Measurements from ENCODE around the gene LPIN2. TPM values are rescaled to one million over a fixed set of nuclear protein-coding genes. Genes with fewer than 3 reads are reported as not detected.

Gene LPIN2
- polyA plus RNA-seq, 3 donors from 2014 or later, result 17.3 to 80.1 (median 31.0) TPM

GRCh38 chr18:2967820-2968219 is 45.1 kb downstream of the LPIN2 start:
- Mint-ChIP-seq H3K27ac (peak overlapping the region; percentile 96 to 100 (median 98)), H3K36me3 (peaks cover 4 to 9% (median 8%) of the 10 kb centered on the region in 3 donors), H3K27me3 (ENCODE audit: low read depth in 3 of 3) (peaks cover 0 to 12% (median 11%) of the 10 kb centered on the region in 3 donors), H3K4me3 (peak overlapping the region in 1 of 5 donors; percentile 83), H3K4me1 (peaks cover 85 to 97% of the 10 kb centered on the region in 2 donors), H3K9me3 (no peaks in the 10 kb centered on the region)
- no peak for DNase-seq

GRCh38 chr18:2967357-2967756 is 45.6 kb downstream of the LPIN2 start:
- H3K27ac Mint-ChIP-seq, result peak overlapping the region; percentile 73 to 100 (median 98)
- DNase-seq, result no peak
- peaks cover 85 to 97% of the 10 kb centered on the region in 2 donors for H3K4me1 Mint-ChIP-seq
- H3K9me3 Mint-ChIP-seq, result no peaks in the 10 kb centered on the region
- peak overlapping the region in 2 of 5 donors; percentile 11 to 53 for H3K4me3 Mint-ChIP-seq
- H3K36me3 Mint-ChIP-seq, result peaks cover 4 to 9% (median 8%) of the 10 kb centered on the region in 3 donors
- peaks cover 0 to 12% (median 11%) of the 10 kb centered on the region in 3 donors for H3K27me3 Mint-ChIP-seq (ENCODE audit: low read depth in 3 of 3)

GRCh38 chr18:2966560-2966959 is 46.4 kb downstream of the LPIN2 start:
- H3K4me3 Mint-ChIP-seq, result peak overlapping the region in 2 of 5 donors; percentile 8 to 71

DNA sequence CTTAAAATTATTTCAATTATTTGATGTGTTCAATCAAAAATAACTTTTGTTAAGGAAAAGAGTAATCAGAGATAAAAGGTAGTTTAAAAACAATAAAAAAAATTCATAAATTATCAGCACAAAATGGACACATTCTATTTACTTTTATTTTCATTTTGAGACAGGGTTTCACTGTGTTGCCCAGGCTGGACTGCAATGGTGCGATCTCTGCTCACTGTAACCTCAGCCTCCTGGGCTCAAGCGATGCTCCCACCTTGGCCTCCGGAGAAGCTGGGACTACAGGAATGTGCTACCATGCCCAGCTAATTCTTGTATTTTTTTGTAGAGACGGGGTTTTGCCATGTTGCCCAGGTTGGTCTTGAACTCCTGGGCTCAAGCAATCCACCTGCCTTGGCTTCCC is 47.1 kb downstream of the LPIN2 start:
- Mint-ChIP-seq H3K4me3 (peak overlapping the region in 4 of 5 donors; percentile 36 to 71 (median 39)), H3K36me3 (peaks cover 4 to 9% (median 8%) of the 10 kb centered on the region in 3 donors), H3K27me3 (ENCODE audit: low read depth in 3 of 3) (peaks cover 0 to under 1% (median 0%) of the 10 kb centered on the region in 3 donors), H3K27ac (peak overlapping the region; percentile 73 to 98 (median 86)), H3K9me3 (no peaks in the 10 kb centered on the region), H3K4me1 (peaks cover 85 to 97% of the 10 kb centered on the region in 2 donors)
- DNase-seq, result no peak

More at GRCh38 chr18:2966560-2966959, 46.4 kb downstream of the LPIN2 start:
- DNase-seq, result no peak
- Mint-ChIP-seq H3K9me3 (no peaks in the 10 kb centered on the region), H3K36me3 (peaks cover 4 to 9% (median 8%) of the 10 kb centered on the region in 3 donors), H3K4me1 (peaks cover 85 to 97% of the 10 kb centered on the region in 2 donors), H3K27me3 (ENCODE audit: low read depth in 3 of 3) (peaks cover 0 to 8% (median 4%) of the 10 kb centered on the region in 3 donors), H3K27ac (peak overlapping the region; percentile 73 to 99 (median 87))

GRCh38 chr18:2964361-2965010 is 48.5 kb downstream of the LPIN2 start:
- Mint-ChIP-seq H3K4me1 (peaks cover 85 to 97% of the 10 kb centered on the region in 2 donors), H3K27ac (peak overlapping the region; percentile 52 to 98 (median 82)), H3K36me3 (peaks cover 4 to 9% (median 8%) of the 10 kb centered on the region in 3 donors), H3K4me3 (peak overlapping the region in 4 of 5 donors; percentile 14 to 26 (median 22)), H3K27me3 (ENCODE audit: low read depth in 3 of 3) (peaks cover 0 to 8% (median 2%) of the 10 kb centered on the region in 3 donors), H3K9me3 (no peaks in the 10 kb centered on the region)
- no peak for DNase-seq

Other genes starting within 250 kb of the LPIN2 start
- gene EMILIN2, start 166.1 kb downstream of the LPIN2 start, polyA plus RNA-seq, result 1 to 10 TPM; 3.4 to 9.3 (median 4.4) TPM
- 1 to 10 TPM in 1 of 3 donors, under 1 TPM in 1, not detected in 1; 0.72 to 1.2 TPM for gene MYOM1, start 206.8 kb upstream of the LPIN2 start, polyA plus RNA-seq
- gene MYL12A, start 234.7 kb upstream of the LPIN2 start, polyA plus RNA-seq, result 1,000 to 10,000 TPM; 2,810 to 4,711 (median 3,144) TPM
- 1,000 to 10,000 TPM; 1,023 to 1,314 (median 1,183) TPM for gene MYL12B, start 249.0 kb upstream of the LPIN2 start, polyA plus RNA-seq

Measured in immature natural killer cell (primary cell).